Measurements from ENCODE around the gene REC114. TPM values are rescaled to one million over a fixed set of nuclear protein-coding genes. Genes with fewer than 3 reads are reported as not detected.

Gene REC114
- total and polyA plus RNA-seq, 2 of the 8 experiments (the other 6 are each of a cell fraction or from before 2014, with no cell fraction given), result 0.12 TPM; not detected in 1

DNA sequence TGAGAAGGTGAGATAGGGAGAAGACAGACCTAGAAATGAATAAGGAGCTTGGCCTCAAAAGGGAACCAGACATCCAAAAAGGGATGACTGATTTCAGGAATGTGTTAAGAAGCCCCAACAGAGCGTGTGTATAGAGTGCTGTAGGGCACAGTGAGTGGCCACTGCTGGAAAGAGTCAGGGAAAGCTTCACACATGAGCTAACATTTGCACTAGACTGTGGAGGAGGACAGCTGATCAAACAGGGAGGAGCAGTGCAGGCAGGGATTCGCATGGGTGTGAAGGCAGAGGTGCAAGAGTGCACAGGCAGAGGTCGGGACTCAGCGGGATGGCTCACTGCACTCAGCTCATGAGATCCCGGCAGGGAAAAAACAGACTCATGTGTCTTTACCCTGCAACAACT, 128.4 kb downstream of the REC114 start:
- H3K4me2 ChIP-seq (ENCODE audit: insufficient read depth in 1 of 2, low read depth in 2 of 2, low read length in 2 of 2), result no peak overlapping the region
- no peak overlapping the region for H3K14ac ChIP-seq (ENCODE audit: insufficient read length)
- no peak overlapping the region for H3K56ac ChIP-seq (replicated peaks; ENCODE audit: insufficient read length, low read depth, low read length)
- no peak overlapping the region for H2AK5ac ChIP-seq (ENCODE audit: low read depth, low read length)
- H3K9me3 ChIP-seq (ENCODE audit: insufficient read depth in 2 of 2, low read depth in 1 of 2, low read length in 1 of 2), result no peaks in the 10 kb centered on the region
- H3K9ac ChIP-seq (replicated peaks in 1 of 4; ENCODE audit: extremely low read depth in 1 of 4, low read depth in 3 of 4, low read length in 3 of 4), result no peak overlapping the region
- H2AFZ ChIP-seq (ENCODE audit: low read length), result no peak overlapping the region
- H3K36me3 ChIP-seq (ENCODE audit: control insufficient read depth in 2 of 4, insufficient read depth in 4 of 4, low read length in 3 of 4), result peaks cover 23 to 62% (median 47%) of the 10 kb centered on the region in 4 experiments
- no peaks in the 10 kb centered on the region for H3K4me1 ChIP-seq (replicated peaks in 1 of 4; ENCODE audit: control insufficient read depth in 3 of 4, insufficient read depth in 4 of 4, low read length in 3 of 4)
- WGBS, 2 experiments (ENCODE audit: extremely low coverage in 1 of 2, insufficient coverage in 1 of 2, insufficient read length in 1 of 2, insufficient replicate concordance in 2 of 2, low coverage in 1 of 2, low lambda C conversion rate in 2 of 2, missing lambda C conversion rate in 1 of 2), result 83% methylated on average over 5 of the region's 5 CpGs; no CpG with 5 or more reads in 1 of the 2 experiments
- H4K20me1 ChIP-seq (replicated peaks in 1 of 2; ENCODE audit: control insufficient read depth in 1 of 2, insufficient read depth in 2 of 2, low read length in 2 of 2), result no peaks in the 10 kb centered on the region
- no peak overlapping the region for H4K8ac ChIP-seq (ENCODE audit: extremely low read depth, insufficient read depth, low read length)
- H3K18ac ChIP-seq (ENCODE audit: extremely low read depth, low read length), result no peak overlapping the region
- FAIRE-seq (no peak), DNase-seq (ENCODE audit: low read depth in 1 of 2, low spot score in 2 of 2) (no peak)
- H2BK120ac ChIP-seq (replicated peaks; ENCODE audit: low read depth, low read length), result no peak overlapping the region
- H3K27me3 ChIP-seq (replicated peaks in 1 of 4; ENCODE audit: control insufficient read depth in 3 of 4, extremely low read depth in 1 of 4, insufficient read depth in 3 of 4, low read length in 3 of 4), result no peaks in the 10 kb centered on the region
- no peak for TF ChIP-seq SP1 (IDR thresholded peaks at IDR 0.05; ENCODE audit: low read depth, low read length)
- TF ChIP-seq YY1 (IDR thresholded peaks at IDR 0.05; ENCODE audit: low read depth, low read length), result no peak
- no peak for TF ChIP-seq SRF (IDR thresholded peaks at IDR 0.05; ENCODE audit: low read depth, low read length)
- TF ChIP-seq RBBP5 (IDR thresholded peaks at IDR 0.05; ENCODE audit: borderline replicate concordance, low read depth, low read length), result no peak
- TF ChIP-seq, protein P1, sequence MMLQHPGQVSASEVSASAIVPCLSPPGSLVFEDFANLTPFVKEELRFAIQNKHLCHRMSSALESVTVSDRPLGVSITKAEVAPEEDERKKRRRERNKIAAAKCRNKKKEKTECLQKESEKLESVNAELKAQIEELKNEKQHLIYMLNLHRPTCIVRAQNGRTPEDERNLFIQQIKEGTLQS (IDR thresholded peaks at IDR 0.05; ENCODE audit: insufficient read depth, low read depth, low read length), result no peak
- TF ChIP-seq POLR2A (IDR thresholded peaks at IDR 0.05; ENCODE audit: control extremely low read depth in 1 of 2, low read depth in 2 of 2, low read length in 2 of 2), result no peak
- TF ChIP-seq NRF1 (IDR thresholded peaks at IDR 0.05; ENCODE audit: low read depth, low read length), result no peak
- TF ChIP-seq RFX5 (IDR thresholded peaks at IDR 0.05; ENCODE audit: borderline replicate concordance, low read depth, low read length), result no peak
- no peak for TF ChIP-seq KDM5A (IDR thresholded peaks at IDR 0.05; ENCODE audit: low read length)
- TF ChIP-seq JUN (IDR thresholded peaks at IDR 0.05; ENCODE audit: low read depth, low read length), result no peak
- TF ChIP-seq CHD1 (IDR thresholded peaks at IDR 0.05; ENCODE audit: low read depth, low read length), result no peak
- TF ChIP-seq CTBP2 (IDR thresholded peaks at IDR 0.05; ENCODE audit: borderline replicate concordance, insufficient read depth, insufficient read length, low read length), result no peak
- TF ChIP-seq, protein P2, sequence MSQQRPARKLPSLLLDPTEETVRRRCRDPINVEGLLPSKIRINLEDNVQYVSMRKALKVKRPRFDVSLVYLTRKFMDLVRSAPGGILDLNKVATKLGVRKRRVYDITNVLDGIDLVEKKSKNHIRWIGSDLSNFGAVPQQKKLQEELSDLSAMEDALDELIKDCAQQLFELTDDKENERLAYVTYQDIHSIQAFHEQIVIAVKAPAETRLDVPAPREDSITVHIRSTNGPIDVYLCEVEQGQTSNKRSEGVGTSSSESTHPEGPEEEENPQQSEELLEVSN (IDR thresholded peaks at IDR 0.05), result no peak
- H2BK20ac ChIP-seq (ENCODE audit: low read length), result no peak overlapping the region
- no peak overlapping the region for H3K23ac ChIP-seq (ENCODE audit: insufficient read length)
- H4K91ac ChIP-seq (replicated peaks; ENCODE audit: insufficient read length, low read length), result no peak overlapping the region
- H3K27ac ChIP-seq (ENCODE audit: low read depth, low read length), result no peak overlapping the region
- no peak overlapping the region for H3K4ac ChIP-seq (replicated peaks; ENCODE audit: insufficient read length, low read depth, low read length)
- H2BK5ac ChIP-seq (ENCODE audit: low read depth, low read length), result no peak overlapping the region
- H4K5ac ChIP-seq (ENCODE audit: insufficient read length, low read depth, low read length), result no peak overlapping the region
- no peaks in the 10 kb centered on the region for H3K79me2 ChIP-seq (ENCODE audit: control insufficient read depth in 1 of 2, insufficient read depth in 2 of 2, low read length in 2 of 2)
- H3K79me1 ChIP-seq (ENCODE audit: low read depth, low read length), result no peaks in the 10 kb centered on the region; the same call in 1 of the 2 replicates
- no peak overlapping the region for H2BK15ac ChIP-seq (ENCODE audit: low read length)
- no peak overlapping the region for H3K4me3 ChIP-seq (ENCODE audit: extremely low read depth in 1 of 4, insufficient read depth in 2 of 4, low read depth in 3 of 4, low read length in 4 of 4)
- no peak overlapping the region for H2BK12ac ChIP-seq (ENCODE audit: low read depth, low read length)
- H3K23me2 ChIP-seq (ENCODE audit: low read depth, low read length), result no peaks in the 10 kb centered on the region
- ChIA-PET CTCF (ENCODE audit: partially characterized antibody) (interaction anchor here (0.7 to 2.4 kb wide), 8 partner anchors 11 to 445 kb away, joined by 3 to 6 read pairs (median 4); no protein-coding TSS in a partner anchor), POLR2A (ENCODE audit: partially characterized antibody) (no interaction called here)
